ENCODE data around the gene NBL1. TPM values are rescaled to one million over a fixed set of nuclear protein-coding genes. Genes with fewer than 3 reads are reported as not detected.
"Not testable (repeated sequence)": the region's sequence is repeated elsewhere in the genome, so short reads cannot be mapped to it uniquely, and the experiment has no call there.

Gene NBL1
- total and polyA plus RNA-seq, 10 of the 15 experiments (the other 5 are each of a cell fraction or from before 2014, with no cell fraction given): 0.13 to 2.4 (median 0.81) TPM; not detected in 1

- no peak overlapping the region for H3K4me2 ChIP-seq (ENCODE audit: control insufficient read depth, insufficient read depth)
- FAIRE-seq (no peak), ATAC-seq (no peak), DNase-seq (ENCODE audit: low read depth, low spot score) (no peak)
- no peak overlapping the region for H3K9ac ChIP-seq (ENCODE audit: control insufficient read depth, insufficient read depth, low read length)
- POLR2A ChIA-PET: no interaction called here
- H3K4me1 ChIP-seq (ENCODE audit: control insufficient read depth, insufficient read depth, low read length): no peaks in the 10 kb centered on the region
- no peaks in the 10 kb centered on the region for H3K36me3 ChIP-seq (ENCODE audit: control insufficient read depth in 2 of 2, insufficient read depth in 2 of 2, low read length in 1 of 2)
- no peak overlapping the region for H3K4me3 ChIP-seq
- no peak for TF ChIP-seq STAT1 (conservative IDR thresholded peaks at IDR 0.05)
- TF ChIP-seq CBX5 (IDR thresholded peaks at IDR 0.05; ENCODE audit: low read depth): no peak
- TF ChIP-seq ZNF592 (IDR thresholded peaks at IDR 0.05): no peak
- no peak for TF ChIP-seq DPF2 (IDR thresholded peaks at IDR 0.05)
- no peak for TF ChIP-seq USF2 (IDR thresholded peaks at IDR 0.05; ENCODE audit: borderline replicate concordance, low read depth, low read length)
- TF ChIP-seq ZBED1 (IDR thresholded peaks at IDR 0.05; ENCODE audit: borderline replicate concordance): no peak
- no peak overlapping the region for H3K27ac ChIP-seq (ENCODE audit: control insufficient read depth, insufficient read depth)
- intact Hi-C loops (cut with micrococcal nuclease; ENCODE audit: unreplicated experiment) (no loop called here), in situ Hi-C loops (cut with MboI) (no loop called here)
- CTCF ChIA-PET: interaction anchor here (0.8 kb wide), 1 partner anchor 16 kb away, joined by 3 read pairs; no protein-coding TSS in a partner anchor
- no peaks in the 10 kb centered on the region for H3K79me2 ChIP-seq (ENCODE audit: control insufficient read depth, insufficient read depth, low read length)
- SMC1A ChIA-PET (ENCODE audit: uncharacterized antibody, unreplicated experiment): interaction anchor here (1.6 kb wide), 1 partner anchor 15 kb away, joined by 3 read pairs; no protein-coding TSS in a partner anchor
- WGBS (ENCODE audit: insufficient coverage, insufficient replicate concordance, low lambda C conversion rate, missing lambda C conversion rate): 84% methylated on average over 5 of the region's 5 CpGs
- no peaks in the 10 kb centered on the region; a peak in 1 of 4 replicates for H3K27me3 ChIP-seq (replicated peaks in 1 of 2; ENCODE audit: control insufficient read depth in 2 of 2, insufficient read depth in 2 of 2, low read length in 1 of 2)
- RAD21 ChIA-PET (ENCODE audit: unreplicated experiment): no interaction called here
- BruUV-seq (replicated peaks): no TSS peak
- no peak overlapping the region for H2AFZ ChIP-seq (ENCODE audit: control insufficient read depth, low read depth, low read length)
- no peaks in the 10 kb centered on the region for H3K9me3 ChIP-seq (replicated peaks; ENCODE audit: control insufficient read depth, insufficient read depth, low read length)
- no peaks in the 10 kb centered on the region for H4K20me1 ChIP-seq (ENCODE audit: control insufficient read depth, insufficient read depth)
Measured at GRCh38 chr1:19636065-19636464, 8.0 kb upstream of the NBL1 start.

- intact Hi-C loops (cut with micrococcal nuclease; ENCODE audit: unreplicated experiment); FAIRE-seq; BruUV-seq (replicated peaks); H4K20me1 ChIP-seq (ENCODE audit: control insufficient read depth, insufficient read depth); H3K27ac ChIP-seq (ENCODE audit: control insufficient read depth, insufficient read depth); in situ Hi-C loops (cut with MboI); H3K4me1 ChIP-seq (ENCODE audit: control insufficient read depth, insufficient read depth, low read length); POLR2A ChIA-PET; H3K9ac ChIP-seq (ENCODE audit: control insufficient read depth, insufficient read depth, low read length); H3K4me2 ChIP-seq (ENCODE audit: control insufficient read depth, insufficient read depth); RAD21 ChIA-PET (ENCODE audit: unreplicated experiment); ATAC-seq; H3K4me3 ChIP-seq; H3K27me3 ChIP-seq (replicated peaks in 1 of 2; ENCODE audit: control insufficient read depth in 2 of 2, insufficient read depth in 2 of 2, low read length in 1 of 2); H2AFZ ChIP-seq (ENCODE audit: control insufficient read depth, low read depth, low read length); CTCF ChIA-PET; H3K9me3 ChIP-seq (replicated peaks; ENCODE audit: control insufficient read depth, insufficient read depth, low read length); H3K79me2 ChIP-seq (ENCODE audit: control insufficient read depth, insufficient read depth, low read length); H3K36me3 ChIP-seq (ENCODE audit: control insufficient read depth in 2 of 2, insufficient read depth in 2 of 2, low read length in 1 of 2); DNase-seq (ENCODE audit: low read depth, low spot score): not testable (repeated sequence)
- 74% methylated on average over 10 of the region's 10 CpGs for WGBS (ENCODE audit: insufficient coverage, insufficient replicate concordance, low lambda C conversion rate, missing lambda C conversion rate)
- SMC1A ChIA-PET (ENCODE audit: uncharacterized antibody, unreplicated experiment): interaction anchor here (0.9 to 1.6 kb wide), 2 partner anchors 14 to 236 kb away, joined by 3 read pairs; no protein-coding TSS in a partner anchor
Measured at GRCh38 chr1:19636749-19637148, 7.4 kb upstream of the NBL1 start.

Data from GM12878 (cell line).